Measurements from ENCODE around the gene CACNA1B.
"Not testable (repeated sequence)": the region's sequence is repeated elsewhere in the genome, so short reads cannot be mapped to it uniquely, and the experiment has no call there.

Gene CACNA1B

GRCh38 chr9:138149672-138150656 is 272.4 kb downstream of the CACNA1B start:
- H2AFZ ChIP-seq (ENCODE audit: low read depth, low read length); H3K27ac ChIP-seq (ENCODE audit: low read length); H3K9me3 ChIP-seq (ENCODE audit: insufficient read depth, low read length, severe bottlenecking); H4K20me1 ChIP-seq (ENCODE audit: insufficient read depth, low read length); ATAC-seq (ENCODE audit: insufficient read depth, low read depth); DNase-seq; H3K27me3 ChIP-seq (ENCODE audit: insufficient read depth, low read length, poor library complexity); H3K9ac ChIP-seq (ENCODE audit: low read depth, low read length); H3K79me2 ChIP-seq (ENCODE audit: insufficient read depth, low read length); H3K4me3 ChIP-seq (ENCODE audit: low read depth in 1 of 2, low read length in 2 of 2); H3K4me2 ChIP-seq (ENCODE audit: insufficient read depth, low read length); H3K36me3 ChIP-seq (ENCODE audit: insufficient read depth, low read length); H3K4me1 ChIP-seq (ENCODE audit: insufficient read depth, low read length): not testable (repeated sequence)

- ATAC-seq (ENCODE audit: insufficient read depth, low read depth); H3K27ac ChIP-seq (ENCODE audit: low read length); H3K9me3 ChIP-seq (ENCODE audit: insufficient read depth, low read length, severe bottlenecking); H3K9ac ChIP-seq (ENCODE audit: low read depth, low read length); H2AFZ ChIP-seq (ENCODE audit: low read depth, low read length); H3K27me3 ChIP-seq (ENCODE audit: insufficient read depth, low read length, poor library complexity); H3K4me3 ChIP-seq (ENCODE audit: low read depth in 1 of 2, low read length in 2 of 2); H3K4me2 ChIP-seq (ENCODE audit: insufficient read depth, low read length); H3K79me2 ChIP-seq (ENCODE audit: insufficient read depth, low read length); DNase-seq; H3K36me3 ChIP-seq (ENCODE audit: insufficient read depth, low read length); H4K20me1 ChIP-seq (ENCODE audit: insufficient read depth, low read length); H3K4me1 ChIP-seq (ENCODE audit: insufficient read depth, low read length): not testable (repeated sequence)
Observed at GRCh38 chr9:138155788-138156187, 278.2 kb downstream of the CACNA1B start.

GRCh38 chr9:138166793-138167192 is 289.2 kb downstream of the CACNA1B start:
- H4K20me1 ChIP-seq (ENCODE audit: insufficient read depth, low read length); H3K4me2 ChIP-seq (ENCODE audit: insufficient read depth, low read length); H3K9ac ChIP-seq (ENCODE audit: low read depth, low read length); H3K4me3 ChIP-seq (ENCODE audit: low read depth in 1 of 2, low read length in 2 of 2); H3K27ac ChIP-seq (ENCODE audit: low read length); H3K79me2 ChIP-seq (ENCODE audit: insufficient read depth, low read length); H3K36me3 ChIP-seq (ENCODE audit: insufficient read depth, low read length); H2AFZ ChIP-seq (ENCODE audit: low read depth, low read length); ATAC-seq (ENCODE audit: insufficient read depth, low read depth); H3K9me3 ChIP-seq (ENCODE audit: insufficient read depth, low read length, severe bottlenecking); DNase-seq; H3K4me1 ChIP-seq (ENCODE audit: insufficient read depth, low read length); H3K27me3 ChIP-seq (ENCODE audit: insufficient read depth, low read length, poor library complexity): not testable (repeated sequence)
